ENCODE measurements around the gene MCC.

The MCC gene

GRCh38 chr5:113052041-113052795 lies 436.0 kb downstream of the MCC start:
- DNase-seq (ENCODE audit: low read depth) = no peak

- no peak for DNase-seq (ENCODE audit: low read depth)
Observed at GRCh38 chr5:113050721-113051382, 437.4 kb downstream of the MCC start.

- DNase-seq (ENCODE audit: low read depth) = no peak
Observed at GRCh38 chr5:113048931-113049330, 439.3 kb downstream of the MCC start.

GRCh38 chr5:113047733-113048652 lies 440.3 kb downstream of the MCC start:
- no peak for DNase-seq (ENCODE audit: low read depth)

GRCh38 chr5:113047234-113047633 lies 441.0 kb downstream of the MCC start:
- DNase-seq (ENCODE audit: low read depth) = no peak

- DNase-seq (ENCODE audit: low read depth) = no peak
Observed at GRCh38 chr5:113044776-113045465, 443.3 kb downstream of the MCC start.

GRCh38 chr5:113043491-113043931 lies 444.7 kb downstream of the MCC start:
- DNase-seq (ENCODE audit: low read depth) = no peak

GRCh38 chr5:113042491-113043243 lies 445.6 kb downstream of the MCC start:
- DNase-seq (ENCODE audit: low read depth) = no peak

- no peak for DNase-seq (ENCODE audit: low read depth)
Observed at GRCh38 chr5:113040672-113041260, 447.5 kb downstream of the MCC start.

GRCh38 chr5:113039934-113040285 lies 448.3 kb downstream of the MCC start:
- no peak for DNase-seq (ENCODE audit: low read depth)

- no peak for DNase-seq (ENCODE audit: low read depth)
Observed at GRCh38 chr5:113039229-113039933, 448.9 kb downstream of the MCC start.

GRCh38 chr5:113038714-113039113 lies 449.5 kb downstream of the MCC start:
- no peak for DNase-seq (ENCODE audit: low read depth)

GRCh38 chr5:113038136-113038535 lies 450.1 kb downstream of the MCC start:
- DNase-seq (ENCODE audit: low read depth) = no peak

GRCh38 chr5:113036826-113037225 lies 451.4 kb downstream of the MCC start:
- DNase-seq (ENCODE audit: low read depth) = no peak

- no peak for DNase-seq (ENCODE audit: low read depth)
Observed at GRCh38 chr5:113036321-113036720, 451.9 kb downstream of the MCC start.

GRCh38 chr5:113035096-113035495 lies 453.2 kb downstream of the MCC start:
- DNase-seq (ENCODE audit: low read depth) = no peak

- no peak for DNase-seq (ENCODE audit: low read depth)
Observed at GRCh38 chr5:113034182-113034773, 454.0 kb downstream of the MCC start.

GRCh38 chr5:113031557-113031956 lies 456.7 kb downstream of the MCC start:
- DNase-seq (ENCODE audit: low read depth) = no peak

- DNase-seq (ENCODE audit: low read depth) = no peak
Observed at GRCh38 chr5:113031104-113031503, 457.1 kb downstream of the MCC start.

- no peak for DNase-seq (ENCODE audit: low read depth)
Observed at GRCh38 chr5:113029614-113030013, 458.6 kb downstream of the MCC start.
